CD4-positive, alpha-beta T cell treated with Interleukin-21 for 1 hour (primary cell): ENCODE measurements around the gene TFDP1.

Source experiments
- DNase-seq: peaks from one replicate; pipeline ENCODE4 v3.0.0-alpha.2; 2020

TFDP1 gene

GRCh38 chr13:113636266-113636963, 51.9 kb downstream of the TFDP1 start:
- no peak for DNase-seq

GRCh38 chr13:113637262-113638160, 53.0 kb downstream of the TFDP1 start:
- DNase-seq = no peak

- no peak for DNase-seq
These were observed 53.7 kb downstream of the TFDP1 start for GRCh38 chr13:113638173-113638746.

- no peak for DNase-seq
These were observed 54.3 kb downstream of the TFDP1 start for GRCh38 chr13:113638806-113639205.

- no peak for DNase-seq
These were observed 55.2 kb downstream of the TFDP1 start for GRCh38 chr13:113639616-113640262.

- no peak for DNase-seq
These were observed 56.9 kb downstream of the TFDP1 start for GRCh38 chr13:113641426-113641825.

- DNase-seq = no peak
These were observed 58.0 kb downstream of the TFDP1 start for GRCh38 chr13:113642563-113642962.

GRCh38 chr13:113643593-113643992, 59.0 kb downstream of the TFDP1 start:
- DNase-seq = no peak

GRCh38 chr13:113644800-113645199, 60.2 kb downstream of the TFDP1 start:
- DNase-seq = no peak

- no peak for DNase-seq
These were observed 60.8 kb downstream of the TFDP1 start for GRCh38 chr13:113645329-113645728.

GRCh38 chr13:113646376-113646775, 61.8 kb downstream of the TFDP1 start:
- DNase-seq = no peak

GRCh38 chr13:113646921-113647340, 62.4 kb downstream of the TFDP1 start:
- no peak for DNase-seq

- no peak for DNase-seq
These were observed 63.0 kb downstream of the TFDP1 start for GRCh38 chr13:113647351-113648215.

- DNase-seq = no peak
These were observed 63.7 kb downstream of the TFDP1 start for GRCh38 chr13:113648216-113648610.

- no peak for DNase-seq
These were observed 64.7 kb downstream of the TFDP1 start for GRCh38 chr13:113649212-113649611.

GRCh38 chr13:113650275-113650674, 65.7 kb downstream of the TFDP1 start:
- no peak for DNase-seq

GRCh38 chr13:113650731-113651148, 66.2 kb downstream of the TFDP1 start:
- DNase-seq = no peak

- DNase-seq = no peak
These were observed 67.2 kb downstream of the TFDP1 start for GRCh38 chr13:113651511-113652403.

GRCh38 chr13:113652404-113653263, 68.1 kb downstream of the TFDP1 start:
- no peak for DNase-seq
